Activated CD8-positive, alpha-beta T cell treated with anti-CD3 and anti-CD28 coated beads for 36 hours (primary cell): ENCODE data around the gene SBF2. TPM values are rescaled to one million over a fixed set of nuclear protein-coding genes. Genes with fewer than 3 reads are reported as not detected.

ENCODE experiments used
- ATAC-seq: fragments of 200-7000 bp; cut with Tn5 transposase; one replicate; pipeline ENCODE4 v1.10.0; 2021; ENCODE audit warnings: mild to moderate bottlenecking, moderate library complexity
- CTCF ChIA-PET: fragments of 350-600 bp; sonication (Branson Sonifier 250); formaldehyde crosslinking; loops from one replicate; lab custom pipeline; 2021; ENCODE audit warnings: antibody characterized with exemption; lab: Charles Lee
- POLR2A ChIA-PET: fragments of 350-600 bp; sonication (Branson Sonifier 250); formaldehyde crosslinking; loops from one replicate; lab custom pipeline; 2021; ENCODE audit warnings: antibody characterized with exemption; lab: Charles Lee
- DNase-seq: peaks from one replicate; pipeline ENCODE4 v3.0.0-alpha.2; 2020
- H3K27ac Mint-ChIP-seq: one replicate; pipeline ENCODE4 v1.8.0; 2021; ENCODE audit warnings: mild to moderate bottlenecking, mixed read lengths
- H3K27me3 Mint-ChIP-seq: one replicate; pipeline ENCODE4 v1.8.0; 2021; ENCODE audit warnings: mixed read lengths
- H3K36me3 Mint-ChIP-seq: one replicate; pipeline ENCODE4 v1.8.0; 2021; ENCODE audit warnings: low read depth, mixed read lengths
- H3K4me1 Mint-ChIP-seq: one replicate; pipeline ENCODE4 v1.8.0; 2021; ENCODE audit warnings: low read depth, mixed read lengths
- H3K4me3 Mint-ChIP-seq: one replicate; pipeline ENCODE4 v1.8.0; 2021; ENCODE audit warnings: mild to moderate bottlenecking, moderate library complexity, mixed read lengths
- H3K9me3 Mint-ChIP-seq: one replicate; pipeline ENCODE4 v1.8.0; 2021; ENCODE audit warnings: mixed read lengths
- CTCF ChIP-seq: fragments of 200-600 bp; IDR thresholded peaks from one replicate; pipeline ENCODE4 v1.8.0; 2022; ENCODE audit warnings: antibody characterized with exemption, mild to moderate bottlenecking
- intact Hi-C: fragments of 100-400 bp; cut with micrococcal nuclease; formaldehyde crosslinking; loops from one replicate; pipeline ENCODE4 v1.10.0; 2022
- total RNA-seq, 2 experiments: library from RNA; stranded (reverse); gene quantifications; one replicate each; pipeline ENCODE4 v1.2.3, GENCODE V29; 2021

The SBF2 gene
- total RNA-seq, 2 experiments from 2014 or later = 10.0 to 11.0 TPM

- Mint-ChIP-seq H3K4me3 (no peak overlapping the region), H3K36me3 (peaks cover 8% of the 10 kb centered on the region), H3K4me1 (peaks cover 2% of the 10 kb centered on the region), H3K9me3 (no peaks in the 10 kb centered on the region), H3K27me3 (no peaks in the 10 kb centered on the region), H3K27ac (no peak overlapping the region)
- DNase-seq (no peak), ATAC-seq (no peak)
- ChIA-PET POLR2A (interaction anchor here (0.6 kb wide), 1 partner anchor 294 kb away, joined by 4 read pairs; no protein-coding TSS in a partner anchor), CTCF (interaction anchor here (1.3 kb wide), 1 partner anchor 45 kb away, joined by 4 read pairs; no protein-coding TSS in a partner anchor)
- no peak for TF ChIP-seq CTCF
- intact Hi-C loops = no loop called here
Measured at GRCh38 chr11:9927670-9928069, 366.3 kb downstream of the SBF2 start.

GRCh38 chr11:9923280-9923679 lies 370.7 kb downstream of the SBF2 start:
- Mint-ChIP-seq H3K36me3 (no peaks in the 10 kb centered on the region), H3K4me1 (peaks cover 2% of the 10 kb centered on the region), H3K9me3 (no peaks in the 10 kb centered on the region), H3K27me3 (no peaks in the 10 kb centered on the region), H3K4me3 (no peak overlapping the region), H3K27ac (no peak overlapping the region)
- no peak for TF ChIP-seq CTCF
- DNase-seq (no peak), ATAC-seq (no peak)
- intact Hi-C loops = no loop called here
- ChIA-PET POLR2A (no interaction called here), CTCF (no interaction called here)

- no peak for TF ChIP-seq CTCF
- Mint-ChIP-seq H3K4me1 (peaks cover 2% of the 10 kb centered on the region), H3K36me3 (no peaks in the 10 kb centered on the region), H3K9me3 (no peaks in the 10 kb centered on the region), H3K4me3 (no peak overlapping the region), H3K27ac (no peak overlapping the region), H3K27me3 (no peaks in the 10 kb centered on the region)
- DNase-seq (no peak), ATAC-seq (no peak)
- CTCF ChIA-PET = no interaction called here
- POLR2A ChIA-PET = no interaction called here
- intact Hi-C loops = no loop called here
Measured at GRCh38 chr11:9922806-9923205, 371.2 kb downstream of the SBF2 start.

GRCh38 chr11:9916480-9916879 lies 377.5 kb downstream of the SBF2 start:
- DNase-seq (no peak), ATAC-seq (no peak)
- no peak for TF ChIP-seq CTCF
- intact Hi-C loops = no loop called here
- Mint-ChIP-seq H3K27ac (no peak overlapping the region), H3K4me1 (no peaks in the 10 kb centered on the region), H3K9me3 (no peaks in the 10 kb centered on the region), H3K27me3 (no peaks in the 10 kb centered on the region), H3K36me3 (no peaks in the 10 kb centered on the region), H3K4me3 (no peak overlapping the region)
- CTCF ChIA-PET = no interaction called here
- POLR2A ChIA-PET = no interaction called here

GRCh38 chr11:9914064-9914463 lies 380.0 kb downstream of the SBF2 start:
- ATAC-seq (no peak), DNase-seq (no peak)
- no peaks in the 10 kb centered on the region for H3K27me3 Mint-ChIP-seq
- H3K27ac Mint-ChIP-seq = no peak overlapping the region
- no peak overlapping the region for H3K4me3 Mint-ChIP-seq
- TF ChIP-seq CTCF = no peak
- H3K9me3 Mint-ChIP-seq = no peaks in the 10 kb centered on the region
- POLR2A ChIA-PET = no interaction called here
- CTCF ChIA-PET = no interaction called here
- no peaks in the 10 kb centered on the region for H3K4me1 Mint-ChIP-seq
- H3K36me3 Mint-ChIP-seq = no peaks in the 10 kb centered on the region
- intact Hi-C loops = no loop called here
